ENCODE measurements around the gene MBD3L1. TPM values are rescaled to one million over a fixed set of nuclear protein-coding genes. Genes with fewer than 3 reads are reported as not detected.

Gene MBD3L1
- polyA plus RNA-seq, 1 of the 3 experiments (the other 2 are of a cell fraction): not detected

GRCh38 chr19:8835877-8836276 is 3.7 kb downstream of the MBD3L1 start:
- DNase-seq: no peak
- WGBS (ENCODE audit: low lambda C conversion rate): 16% methylated on average over 3 of the region's 3 CpGs
- Histone ChIP-seq H3K9me3 (no peaks in the 10 kb centered on the region), H3K36me3 (replicated peaks in 1 of 2; ENCODE audit: control insufficient read depth in 1 of 2, insufficient read depth in 2 of 2, low read length in 1 of 2) (peaks cover 0 to 2% of the 10 kb centered on the region in 2 experiments), H3K9ac (no peak overlapping the region), H3K9me2 (no peaks in the 10 kb centered on the region), H3K27ac (ENCODE audit: low read depth in 2 of 2, low read length in 1 of 2) (no peak overlapping the region), H2AFZ (ENCODE audit: low read depth) (no peak overlapping the region), H3K4me3 (ENCODE audit: low read depth in 2 of 2, low read length in 1 of 2) (no peak overlapping the region), H3K79me2 (ENCODE audit: insufficient read depth) (no peaks in the 10 kb centered on the region), H3K4me1 (ENCODE audit: control insufficient read depth in 1 of 2, insufficient read depth in 2 of 2, low read depth in 1 of 2, low read length in 1 of 2) (peaks cover 5 to 6% of the 10 kb centered on the region in 2 experiments; a peak in 2 of 4 replicates), H3K4me2 (no peak overlapping the region), H3K27me3 (ENCODE audit: insufficient read depth) (peaks cover 19% of the 10 kb centered on the region; the same call in 1 of the 2 replicates), H4K20me1 (ENCODE audit: insufficient read depth) (no peaks in the 10 kb centered on the region), H3F3A (replicated peaks; ENCODE audit: insufficient read depth) (no peaks in the 10 kb centered on the region)
- ChIA-PET POLR2A (no interaction called here), CTCF (no interaction called here)
- TF ChIP-seq RXRA (IDR thresholded peaks at IDR 0.05; ENCODE audit: borderline replicate concordance, low read depth): no peak
- TF ChIP-seq JUND (IDR thresholded peaks at IDR 0.05): no peak
- TF ChIP-seq ELF1 (IDR thresholded peaks at IDR 0.05): no peak
- TF ChIP-seq GATA2 (CRISPR knock-in tag; IDR thresholded peaks at IDR 0.05): no peak
- no peak for TF ChIP-seq PBX3 (IDR thresholded peaks at IDR 0.05)
- no peak for TF ChIP-seq MXI1 (IDR thresholded peaks at IDR 0.05; ENCODE audit: low read depth, low read length)
- TF ChIP-seq USF1 (IDR thresholded peaks at IDR 0.05; ENCODE audit: borderline replicate concordance, low read depth): no peak

GRCh38 chr19:8840708-8841107 is 8.5 kb downstream of the MBD3L1 start:
- TF ChIP-seq NFIC (IDR thresholded peaks at IDR 0.05; ENCODE audit: borderline replicate concordance) (no peak), RAD21 (IDR thresholded peaks at IDR 0.05; ENCODE audit: low read length) (no peak), FOXJ3 (CRISPR knock-in tag; IDR thresholded peaks at IDR 0.05) (no peak), RCOR1 (IDR thresholded peaks at IDR 0.05; ENCODE audit: low read length) (no peak), CHD2 (IDR thresholded peaks at IDR 0.05; ENCODE audit: low read length, partially characterized antibody) (no peak)
- ChIA-PET CTCF (interaction anchor here (1.4 kb wide), 1 partner anchor 14 kb away, joined by 6 read pairs; no protein-coding TSS in a partner anchor), POLR2A (no interaction called here)
- Histone ChIP-seq H3K4me1 (ENCODE audit: control insufficient read depth in 1 of 2, insufficient read depth in 2 of 2, low read depth in 1 of 2, low read length in 1 of 2) (no peaks in the 10 kb centered on the region), H3K9me2 (no peaks in the 10 kb centered on the region), H3K9ac (no peak overlapping the region), H3K27ac (ENCODE audit: low read depth in 2 of 2, low read length in 1 of 2) (no peak overlapping the region), H3K4me2 (no peak overlapping the region), H3F3A (replicated peaks; ENCODE audit: insufficient read depth) (no peaks in the 10 kb centered on the region), H4K20me1 (ENCODE audit: insufficient read depth) (no peaks in the 10 kb centered on the region), H3K27me3 (ENCODE audit: insufficient read depth) (peaks cover 19% of the 10 kb centered on the region; the same call in 1 of the 2 replicates), H3K79me2 (ENCODE audit: insufficient read depth) (no peaks in the 10 kb centered on the region), H2AFZ (ENCODE audit: low read depth) (no peak overlapping the region), H3K9me3 (no peaks in the 10 kb centered on the region), H3K4me3 (ENCODE audit: low read depth in 2 of 2, low read length in 1 of 2) (no peak overlapping the region), H3K36me3 (replicated peaks in 1 of 2; ENCODE audit: control insufficient read depth in 1 of 2, insufficient read depth in 2 of 2, low read length in 1 of 2) (no peaks in the 10 kb centered on the region)
- WGBS (ENCODE audit: low lambda C conversion rate): 8% methylated on average over 5 of the region's 5 CpGs
- no peak for DNase-seq

- H3K4me2 ChIP-seq: no peak overlapping the region
- no peaks in the 10 kb centered on the region for H3K9me2 ChIP-seq
- no peaks in the 10 kb centered on the region; the same call in 1 of the 2 replicates for H3K27me3 ChIP-seq (ENCODE audit: insufficient read depth)
- H3F3A ChIP-seq (replicated peaks; ENCODE audit: insufficient read depth): no peaks in the 10 kb centered on the region
- H3K79me2 ChIP-seq (ENCODE audit: insufficient read depth): no peaks in the 10 kb centered on the region
- no peaks in the 10 kb centered on the region for H3K9me3 ChIP-seq
- TF ChIP-seq EZH2phosphoT487 (IDR thresholded peaks at IDR 0.05; ENCODE audit: borderline replicate concordance, low read depth) (no peak), ELF1 (IDR thresholded peaks at IDR 0.05) (no peak), TCF12 (IDR thresholded peaks at IDR 0.05) (no peak)
- 14% methylated on average over 1 of the region's 3 CpGs for WGBS (ENCODE audit: low lambda C conversion rate)
- no peak overlapping the region for H2AFZ ChIP-seq (ENCODE audit: low read depth)
- H3K27ac ChIP-seq (ENCODE audit: low read depth in 2 of 2, low read length in 1 of 2): no peak overlapping the region
- H3K36me3 ChIP-seq (replicated peaks in 1 of 2; ENCODE audit: control insufficient read depth in 1 of 2, insufficient read depth in 2 of 2, low read length in 1 of 2): no peaks in the 10 kb centered on the region
- no peaks in the 10 kb centered on the region for H3K4me1 ChIP-seq (ENCODE audit: control insufficient read depth in 1 of 2, insufficient read depth in 2 of 2, low read depth in 1 of 2, low read length in 1 of 2)
- no peak overlapping the region for H3K4me3 ChIP-seq (ENCODE audit: low read depth in 2 of 2, low read length in 1 of 2)
- H4K20me1 ChIP-seq (ENCODE audit: insufficient read depth): no peaks in the 10 kb centered on the region
- DNase-seq: no peak
- POLR2A ChIA-PET: no interaction called here
- CTCF ChIA-PET: no interaction called here
- H3K9ac ChIP-seq: no peak overlapping the region
Measured at GRCh38 chr19:8846819-8847218, 14.6 kb downstream of the MBD3L1 start.
